ENCODE results near the gene H6PD.

H6PD gene

DNA sequence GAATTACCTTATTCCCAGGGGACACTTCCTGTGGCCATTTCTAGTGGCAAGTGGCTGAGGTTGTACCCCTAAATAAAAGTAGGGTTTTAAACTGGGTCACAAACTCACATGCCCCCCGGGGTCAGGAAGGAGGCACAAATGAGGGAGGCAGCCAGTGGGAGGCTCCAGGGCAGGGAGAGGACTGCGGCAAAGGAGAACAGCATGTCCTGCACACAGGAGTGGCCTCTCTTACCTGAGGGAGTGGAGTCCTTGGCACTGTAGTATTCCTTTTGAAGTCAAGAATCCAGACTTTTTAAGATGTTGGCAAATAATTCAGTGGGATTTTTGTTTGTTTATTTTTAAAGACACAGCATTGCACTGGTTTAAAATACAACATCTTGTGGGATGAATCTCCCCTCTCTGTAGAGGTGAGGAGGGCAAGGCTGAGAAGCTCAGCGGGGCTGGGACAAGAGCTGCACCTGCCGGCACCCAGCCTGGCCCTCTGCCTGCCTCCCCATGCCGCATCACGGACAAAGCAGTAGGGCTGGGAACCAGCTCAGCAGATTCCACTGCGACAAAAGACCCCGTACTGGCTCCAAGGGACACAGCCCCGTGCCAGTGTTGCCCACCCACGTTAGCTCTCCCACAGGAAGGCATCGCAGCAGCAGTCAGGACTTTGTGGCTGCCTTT lies 80.3 kb downstream of the H6PD start:
- no peak overlapping the region for H3K4me3 ChIP-seq (ENCODE audit: low read depth in 1 of 2, low read length in 1 of 2)
- no peaks in the 10 kb centered on the region for H3K9me3 ChIP-seq
- H3K4me1 ChIP-seq (ENCODE audit: control insufficient read depth in 1 of 2, insufficient read depth in 1 of 2, low read depth in 1 of 2, low read length in 1 of 2) = no peaks in the 10 kb centered on the region
- H3K27me3 ChIP-seq = peaks cover 36% of the 10 kb centered on the region
- TF ChIP-seq, protein P1, sequence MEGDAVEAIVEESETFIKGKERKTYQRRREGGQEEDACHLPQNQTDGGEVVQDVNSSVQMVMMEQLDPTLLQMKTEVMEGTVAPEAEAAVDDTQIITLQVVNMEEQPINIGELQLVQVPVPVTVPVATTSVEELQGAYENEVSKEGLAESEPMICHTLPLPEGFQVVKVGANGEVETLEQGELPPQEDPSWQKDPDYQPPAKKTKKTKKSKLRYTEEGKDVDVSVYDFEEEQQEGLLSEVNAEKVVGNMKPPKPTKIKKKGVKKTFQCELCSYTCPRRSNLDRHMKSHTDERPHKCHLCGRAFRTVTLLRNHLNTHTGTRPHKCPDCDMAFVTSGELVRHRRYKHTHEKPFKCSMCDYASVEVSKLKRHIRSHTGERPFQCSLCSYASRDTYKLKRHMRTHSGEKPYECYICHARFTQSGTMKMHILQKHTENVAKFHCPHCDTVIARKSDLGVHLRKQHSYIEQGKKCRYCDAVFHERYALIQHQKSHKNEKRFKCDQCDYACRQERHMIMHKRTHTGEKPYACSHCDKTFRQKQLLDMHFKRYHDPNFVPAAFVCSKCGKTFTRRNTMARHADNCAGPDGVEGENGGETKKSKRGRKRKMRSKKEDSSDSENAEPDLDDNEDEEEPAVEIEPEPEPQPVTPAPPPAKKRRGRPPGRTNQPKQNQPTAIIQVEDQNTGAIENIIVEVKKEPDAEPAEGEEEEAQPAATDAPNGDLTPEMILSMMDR (IDR thresholded peaks at IDR 0.05) = no peak
- no peak overlapping the region for H3K27ac ChIP-seq
- H3K36me3 ChIP-seq = no peaks in the 10 kb centered on the region

DNA sequence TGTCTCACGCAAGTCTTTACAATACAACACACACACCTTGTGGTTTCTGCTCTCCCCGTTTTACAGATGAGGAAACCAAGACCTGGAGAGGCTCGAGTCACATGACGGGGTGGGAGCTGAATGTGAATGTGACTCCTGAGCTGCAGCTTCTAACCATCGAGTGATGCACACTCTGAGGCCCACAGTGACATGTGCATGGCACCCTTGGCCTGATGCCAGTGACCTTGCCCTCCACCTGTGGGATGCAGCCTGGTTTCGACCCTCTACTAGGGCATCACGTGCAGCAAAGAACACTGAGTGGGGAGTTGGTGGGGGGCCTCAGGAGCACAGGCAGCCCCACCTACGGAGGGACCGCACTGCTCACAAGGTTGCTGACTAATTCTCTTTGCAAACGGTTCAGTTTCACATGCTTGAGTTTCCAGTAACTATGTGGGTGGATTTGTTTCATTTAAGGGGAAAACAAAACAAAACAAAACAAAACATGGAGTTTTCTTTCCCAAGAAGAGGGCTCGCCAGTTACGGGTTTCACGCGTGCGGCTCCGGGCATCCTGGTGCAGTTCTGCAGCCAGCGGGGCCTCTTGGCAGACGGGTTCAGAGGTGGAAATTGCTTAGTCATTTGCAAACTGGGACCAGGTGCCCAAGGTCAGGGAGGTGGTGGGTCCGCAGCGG lies 81.0 kb downstream of the H6PD start:
- H3K27me3 ChIP-seq = peaks cover 43% of the 10 kb centered on the region
- no peak overlapping the region for H3K27ac ChIP-seq
- TF ChIP-seq, protein P1 (IDR thresholded peaks at IDR 0.05) = no peak
- no peaks in the 10 kb centered on the region for H3K4me1 ChIP-seq (ENCODE audit: control insufficient read depth in 1 of 2, insufficient read depth in 1 of 2, low read depth in 1 of 2, low read length in 1 of 2)
- H3K4me3 ChIP-seq (ENCODE audit: low read depth in 1 of 2, low read length in 1 of 2) = no peak overlapping the region
- H3K36me3 ChIP-seq = no peaks in the 10 kb centered on the region
- no peaks in the 10 kb centered on the region for H3K9me3 ChIP-seq

DNA sequence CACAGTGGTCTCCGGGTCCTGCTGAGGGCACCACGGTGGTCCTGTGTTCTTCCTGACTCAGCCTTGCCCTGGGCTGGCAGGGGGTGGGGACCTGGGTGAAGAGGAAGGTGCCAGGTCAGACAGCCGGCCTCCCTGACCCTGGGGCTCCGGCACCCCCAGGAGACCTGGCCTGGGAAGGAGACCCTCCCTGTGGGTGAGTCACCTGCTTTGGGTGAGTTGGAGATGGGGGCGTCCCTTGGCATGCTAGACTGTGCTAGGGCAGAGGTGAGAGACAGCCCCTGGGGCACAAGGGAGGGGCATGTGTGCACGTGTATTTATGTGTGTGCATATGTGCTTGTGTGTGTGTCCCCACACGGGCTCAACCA lies 81.5 kb downstream of the H6PD start:
- H3K27ac ChIP-seq = no peak overlapping the region
- TF ChIP-seq, protein P1 (IDR thresholded peaks at IDR 0.05) = no peak

DNA sequence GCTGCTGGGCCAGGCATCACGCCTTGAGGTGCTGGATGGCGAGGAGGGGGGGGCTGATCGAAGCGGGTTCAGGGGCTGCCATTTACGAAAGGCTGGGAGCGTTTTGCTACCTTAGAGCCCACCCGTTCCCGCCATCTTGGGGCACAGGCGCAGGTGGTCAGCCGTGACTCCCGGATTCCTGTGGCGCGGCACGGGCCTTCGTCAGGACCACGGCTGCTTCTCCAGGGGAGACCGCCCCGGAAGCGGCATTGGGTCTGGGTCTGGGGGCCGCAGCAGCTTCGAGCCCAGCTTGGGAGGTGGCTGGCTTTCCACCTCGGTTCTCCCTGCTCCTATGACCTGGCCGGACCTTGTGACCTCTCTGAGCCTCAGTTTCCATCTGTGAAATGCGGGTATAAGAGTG lies 81.9 kb downstream of the H6PD start:
- no peaks in the 10 kb centered on the region for H3K4me1 ChIP-seq (ENCODE audit: control insufficient read depth in 1 of 2, insufficient read depth in 1 of 2, low read depth in 1 of 2, low read length in 1 of 2)
- TF ChIP-seq, protein P1 (IDR thresholded peaks at IDR 0.05) = no peak
- no peak overlapping the region for H3K27ac ChIP-seq
- no peaks in the 10 kb centered on the region for H3K36me3 ChIP-seq
- peaks cover 47% of the 10 kb centered on the region for H3K27me3 ChIP-seq
- H3K4me3 ChIP-seq (ENCODE audit: low read depth in 1 of 2, low read length in 1 of 2) = no peak overlapping the region
- H3K9me3 ChIP-seq = no peaks in the 10 kb centered on the region

More for the DNA sequence above, 81.5 kb downstream of the H6PD start:
- no peaks in the 10 kb centered on the region for H3K36me3 ChIP-seq
- no peak overlapping the region for H3K4me3 ChIP-seq (ENCODE audit: low read depth in 1 of 2, low read length in 1 of 2)
- no peaks in the 10 kb centered on the region for H3K4me1 ChIP-seq (ENCODE audit: control insufficient read depth in 1 of 2, insufficient read depth in 1 of 2, low read depth in 1 of 2, low read length in 1 of 2)
- no peaks in the 10 kb centered on the region for H3K9me3 ChIP-seq
- peaks cover 47% of the 10 kb centered on the region for H3K27me3 ChIP-seq

DNA sequence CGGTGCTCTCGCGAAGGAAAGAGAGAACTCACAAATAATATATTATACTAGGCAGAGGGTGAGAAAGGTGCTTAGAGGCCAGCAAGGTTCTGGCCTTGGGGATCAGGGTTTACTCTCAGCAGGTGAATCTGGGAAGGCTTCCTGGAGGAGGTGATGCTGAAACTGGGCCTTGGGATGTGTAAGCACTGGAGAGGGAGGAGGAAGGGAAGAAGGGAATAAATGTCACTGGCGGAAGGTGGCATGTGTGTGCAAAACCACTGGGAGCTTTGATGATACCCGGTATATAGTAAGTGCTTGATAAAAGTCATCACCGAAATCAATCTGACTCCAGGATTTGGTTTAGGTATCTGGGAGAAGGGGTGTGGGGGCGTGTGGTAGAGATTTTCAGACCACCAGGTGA lies 82.5 kb downstream of the H6PD start:
- TF ChIP-seq, protein P1 (IDR thresholded peaks at IDR 0.05) = no peak
- H3K27me3 ChIP-seq = peaks cover 47% of the 10 kb centered on the region
- H3K4me3 ChIP-seq (ENCODE audit: low read depth in 1 of 2, low read length in 1 of 2) = no peak overlapping the region
- H3K36me3 ChIP-seq = no peaks in the 10 kb centered on the region
- H3K9me3 ChIP-seq = no peaks in the 10 kb centered on the region
- no peak overlapping the region for H3K27ac ChIP-seq
- no peaks in the 10 kb centered on the region for H3K4me1 ChIP-seq (ENCODE audit: control insufficient read depth in 1 of 2, insufficient read depth in 1 of 2, low read depth in 1 of 2, low read length in 1 of 2)
